ENCODE data around the gene MAPK1IP1L. TPM values are rescaled to one million over a fixed set of nuclear protein-coding genes. Genes with fewer than 3 reads are reported as not detected.

Gene MAPK1IP1L
- total RNA-seq, 6 donors from 2014 or later, result 22.0 to 81.8 (median 59.3) TPM

GRCh38 chr14:55118761-55119160 lies 67.3 kb downstream of the MAPK1IP1L start:
- peaks cover 11 to 45% (median 34%) of the 10 kb centered on the region in 4 donors for H3K4me1 ChIP-seq
- TF ChIP-seq, protein P1, sequence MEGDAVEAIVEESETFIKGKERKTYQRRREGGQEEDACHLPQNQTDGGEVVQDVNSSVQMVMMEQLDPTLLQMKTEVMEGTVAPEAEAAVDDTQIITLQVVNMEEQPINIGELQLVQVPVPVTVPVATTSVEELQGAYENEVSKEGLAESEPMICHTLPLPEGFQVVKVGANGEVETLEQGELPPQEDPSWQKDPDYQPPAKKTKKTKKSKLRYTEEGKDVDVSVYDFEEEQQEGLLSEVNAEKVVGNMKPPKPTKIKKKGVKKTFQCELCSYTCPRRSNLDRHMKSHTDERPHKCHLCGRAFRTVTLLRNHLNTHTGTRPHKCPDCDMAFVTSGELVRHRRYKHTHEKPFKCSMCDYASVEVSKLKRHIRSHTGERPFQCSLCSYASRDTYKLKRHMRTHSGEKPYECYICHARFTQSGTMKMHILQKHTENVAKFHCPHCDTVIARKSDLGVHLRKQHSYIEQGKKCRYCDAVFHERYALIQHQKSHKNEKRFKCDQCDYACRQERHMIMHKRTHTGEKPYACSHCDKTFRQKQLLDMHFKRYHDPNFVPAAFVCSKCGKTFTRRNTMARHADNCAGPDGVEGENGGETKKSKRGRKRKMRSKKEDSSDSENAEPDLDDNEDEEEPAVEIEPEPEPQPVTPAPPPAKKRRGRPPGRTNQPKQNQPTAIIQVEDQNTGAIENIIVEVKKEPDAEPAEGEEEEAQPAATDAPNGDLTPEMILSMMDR (IDR thresholded peaks at IDR 0.05), result no peak
- TF ChIP-seq POLR2A (IDR thresholded peaks at IDR 0.05) (no peak), EP300 (IDR thresholded peaks at IDR 0.05) (no peak), POLR2AphosphoS5 (IDR thresholded peaks at IDR 0.05) (no peak)
- H3K27me3 ChIP-seq, result no peaks in the 10 kb centered on the region
- H3K9me3 ChIP-seq, result no peaks in the 10 kb centered on the region
- 62 to 77% methylated on average over 3 of the region's 3 CpGs for WGBS, 2 donors
- DNase-seq, result no peak
- ATAC-seq (ENCODE audit: low FRiP score in 2 of 2), result no peak
- no peaks in the 10 kb centered on the region for H3K36me3 ChIP-seq
- no peak overlapping the region for H3K4me3 ChIP-seq
- peak overlapping the region; percentile 53 to 82 (median 77) for H3K27ac ChIP-seq

Other genes with a start within 250 kb of the MAPK1IP1L start
- gene GCH1, start 148.8 kb upstream of the MAPK1IP1L start, total RNA-seq, result 10 to 100 TPM in 5 of 6 donors, 1 to 10 TPM in 1; 7.9 to 26.3 (median 19.5) TPM
- 1 to 10 TPM; 1.0 to 5.0 (median 2.6) TPM for gene WDHD1, start 24.5 kb upstream of the MAPK1IP1L start, total RNA-seq
- 10 to 100 TPM in 4 of 6 donors, 1 to 10 TPM in 2; 4.4 to 26.5 (median 18.4) TPM for gene SOCS4, start 24.4 kb upstream of the MAPK1IP1L start, total RNA-seq
- 100 to 1,000 TPM; 205 to 710 (median 440) TPM for gene LGALS3, start 77.6 kb downstream of the MAPK1IP1L start, total RNA-seq
- 1 to 10 TPM in 2 of 6 donors, under 1 TPM in 2, not detected in 2; 0.39 to 1.6 (median 0.87) TPM for gene DLGAP5, start 139.9 kb downstream of the MAPK1IP1L start, total RNA-seq
- gene FBXO34, start 219.8 kb downstream of the MAPK1IP1L start, total RNA-seq, result 10 to 100 TPM; 19.9 to 52.1 (median 34.0) TPM